Measurements from ENCODE around the gene TNF.

DNA sequence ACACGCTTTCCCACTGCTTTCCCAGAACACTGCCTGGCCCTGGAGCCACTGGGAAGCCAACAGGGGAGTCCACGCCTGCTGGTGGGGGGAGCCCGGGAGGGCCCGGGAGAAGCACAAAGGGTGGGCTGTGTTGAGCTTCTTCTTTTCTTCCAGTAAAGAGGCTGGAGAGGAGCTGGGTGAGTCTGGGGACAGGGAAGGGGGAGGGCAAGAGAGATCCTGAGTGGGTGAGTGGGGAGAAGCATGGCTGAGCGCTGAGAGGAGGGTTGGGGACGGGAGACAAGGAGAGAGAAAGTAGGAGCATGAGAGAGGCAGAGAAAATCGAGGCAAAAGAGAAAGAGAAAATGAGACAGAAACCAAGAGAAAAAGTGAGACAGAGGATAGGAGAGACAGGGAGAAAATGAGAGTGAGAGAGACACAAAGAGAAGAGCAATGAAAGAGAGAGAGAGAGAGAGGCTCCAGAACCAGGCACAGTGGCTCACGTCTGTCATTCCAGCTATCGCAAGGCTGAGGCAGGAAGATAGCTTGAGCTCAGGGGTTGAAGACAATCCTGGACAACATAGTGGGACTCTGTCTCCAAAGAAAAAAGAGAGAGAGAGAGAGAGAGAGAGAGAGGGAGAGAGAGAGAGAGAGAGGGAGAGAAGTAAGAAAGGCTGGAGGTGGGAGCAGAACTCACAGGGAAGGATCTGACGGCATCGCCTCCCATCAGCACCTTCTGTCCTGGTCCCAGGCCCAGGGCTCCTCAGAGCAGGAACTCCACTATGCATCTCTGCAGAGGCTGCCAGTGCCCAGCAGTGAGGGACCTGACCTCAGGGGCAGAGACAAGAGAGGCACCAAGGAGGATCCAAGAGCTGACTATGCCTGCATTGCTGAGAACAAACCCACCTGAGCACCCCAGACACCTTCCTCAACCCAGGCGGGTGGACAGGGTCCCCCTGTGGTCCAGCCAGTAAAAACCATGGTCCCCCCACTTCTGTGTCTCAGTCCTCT lies 12.7 kb downstream of the TNF start:
- TF ChIP-seq TAF1 (IDR thresholded peaks at IDR 0.05; ENCODE audit: borderline replicate concordance, insufficient read depth, low read length) (no peak), REST (IDR thresholded peaks at IDR 0.05; ENCODE audit: insufficient read depth in 1 of 2, low read depth in 2 of 2, low read length in 2 of 2) (no peak), FOXP2 (optimal IDR thresholded peaks at IDR 0.05; ENCODE audit: borderline replicate concordance, extremely low read depth, extremely low read length, insufficient read depth) (no peak), POLR2AphosphoS5 (IDR thresholded peaks at IDR 0.05; ENCODE audit: low read depth, low read length) (no peak)
